Chondrocyte (in vitro differentiated cells): ENCODE data around the gene NUCB2. TPM values are rescaled to one million over a fixed set of nuclear protein-coding genes. Genes with fewer than 3 reads are reported as not detected.
"Not testable (repeated sequence)": the region's sequence is repeated elsewhere in the genome, so short reads cannot be mapped to it uniquely, and the experiment has no call there.

Experiments used
- DNase-seq: peaks from one replicate; pipeline ENCODE4 v3.0.0; 2021; ENCODE audit warnings: mixed read lengths, low spot score
- H3K27ac Mint-ChIP-seq: one replicate; pipeline ENCODE4 v1.8.0; 2021; ENCODE audit warnings: mild to moderate bottlenecking, moderate library complexity, mixed read lengths; ENCODE audit not compliant: unreplicated experiment
- H3K27me3 Mint-ChIP-seq: 2 replicates; pipeline ENCODE4 v1.8.0; 2021; ENCODE audit warnings: low read depth, mixed read lengths
- H3K36me3 Mint-ChIP-seq: 2 replicates; pipeline ENCODE4 v1.8.0; 2021; ENCODE audit warnings: low read depth, mixed read lengths
- H3K4me1 Mint-ChIP-seq: 2 replicates; pipeline ENCODE4 v1.8.0; 2021; ENCODE audit warnings: low read depth, mild to moderate bottlenecking, mixed read lengths
- H3K4me3 Mint-ChIP-seq: one replicate; pipeline ENCODE4 v1.8.0; 2021; ENCODE audit warnings: mild to moderate bottlenecking, moderate library complexity, mixed read lengths; ENCODE audit not compliant: unreplicated experiment
- H3K9me3 Mint-ChIP-seq: 2 replicates; pipeline ENCODE4 v1.8.0; 2021; ENCODE audit warnings: low read depth, mixed read lengths
- total RNA-seq: library from RNA; stranded (reverse); gene quantifications from 3 replicates; pipeline ENCODE4 v1.2.1, GENCODE V29; 2021
- TF ChIP-seq, protein P1 (sequence below): fragments of 200-600 bp; sonication (generic); IDR thresholded peaks from 2 replicates; pipeline ENCODE4 v1.5.0; 2021; ENCODE audit warnings: antibody characterized with exemption, mild to moderate bottlenecking, moderate library complexity

NUCB2 gene
- total RNA-seq, 1 donor from 2014 or later: 134 TPM

GRCh38 chr11:17238377-17238776 lies 38.2 kb upstream of the NUCB2 start:
- Mint-ChIP-seq H3K4me3 (no peak overlapping the region), H3K36me3 (no peaks in the 10 kb centered on the region), H3K27ac (no peak overlapping the region), H3K27me3 (no peaks in the 10 kb centered on the region), H3K4me1 (no peaks in the 10 kb centered on the region), H3K9me3 (no peaks in the 10 kb centered on the region)
- no peak for DNase-seq
- TF ChIP-seq, protein P1, sequence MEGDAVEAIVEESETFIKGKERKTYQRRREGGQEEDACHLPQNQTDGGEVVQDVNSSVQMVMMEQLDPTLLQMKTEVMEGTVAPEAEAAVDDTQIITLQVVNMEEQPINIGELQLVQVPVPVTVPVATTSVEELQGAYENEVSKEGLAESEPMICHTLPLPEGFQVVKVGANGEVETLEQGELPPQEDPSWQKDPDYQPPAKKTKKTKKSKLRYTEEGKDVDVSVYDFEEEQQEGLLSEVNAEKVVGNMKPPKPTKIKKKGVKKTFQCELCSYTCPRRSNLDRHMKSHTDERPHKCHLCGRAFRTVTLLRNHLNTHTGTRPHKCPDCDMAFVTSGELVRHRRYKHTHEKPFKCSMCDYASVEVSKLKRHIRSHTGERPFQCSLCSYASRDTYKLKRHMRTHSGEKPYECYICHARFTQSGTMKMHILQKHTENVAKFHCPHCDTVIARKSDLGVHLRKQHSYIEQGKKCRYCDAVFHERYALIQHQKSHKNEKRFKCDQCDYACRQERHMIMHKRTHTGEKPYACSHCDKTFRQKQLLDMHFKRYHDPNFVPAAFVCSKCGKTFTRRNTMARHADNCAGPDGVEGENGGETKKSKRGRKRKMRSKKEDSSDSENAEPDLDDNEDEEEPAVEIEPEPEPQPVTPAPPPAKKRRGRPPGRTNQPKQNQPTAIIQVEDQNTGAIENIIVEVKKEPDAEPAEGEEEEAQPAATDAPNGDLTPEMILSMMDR: no peak

DNA sequence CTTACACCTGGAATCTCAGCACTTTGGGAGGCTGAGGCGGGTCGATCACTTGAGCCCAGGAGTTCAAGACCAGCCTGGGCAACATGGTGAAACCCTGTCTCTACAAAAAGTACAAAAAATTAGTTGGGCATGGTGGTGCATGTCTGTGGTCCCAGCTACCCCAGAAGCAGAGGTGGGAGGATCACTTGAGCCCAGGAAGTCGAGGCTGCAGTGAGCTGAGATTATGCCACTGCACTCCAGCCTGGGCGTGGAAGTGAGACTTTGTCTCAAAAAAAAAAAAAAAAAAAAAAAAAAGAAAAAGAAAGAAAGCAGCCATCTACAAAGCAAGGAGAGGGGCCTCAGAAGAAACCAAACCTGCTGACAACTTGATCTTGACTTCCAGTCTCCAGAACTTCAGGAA lies 36.6 kb upstream of the NUCB2 start:
- not testable (repeated sequence) for H3K27ac Mint-ChIP-seq, H3K36me3 Mint-ChIP-seq, H3K4me1 Mint-ChIP-seq, H3K27me3 Mint-ChIP-seq, DNase-seq, H3K9me3 Mint-ChIP-seq, H3K4me3 Mint-ChIP-seq

GRCh38 chr11:17240780-17241179 lies 35.8 kb upstream of the NUCB2 start:
- Mint-ChIP-seq H3K27ac (no peak overlapping the region), H3K4me1 (no peaks in the 10 kb centered on the region), H3K9me3 (no peaks in the 10 kb centered on the region), H3K27me3 (no peaks in the 10 kb centered on the region), H3K36me3 (no peaks in the 10 kb centered on the region), H3K4me3 (no peak overlapping the region)
- no peak for DNase-seq
- TF ChIP-seq, protein P1: no peak

DNA sequence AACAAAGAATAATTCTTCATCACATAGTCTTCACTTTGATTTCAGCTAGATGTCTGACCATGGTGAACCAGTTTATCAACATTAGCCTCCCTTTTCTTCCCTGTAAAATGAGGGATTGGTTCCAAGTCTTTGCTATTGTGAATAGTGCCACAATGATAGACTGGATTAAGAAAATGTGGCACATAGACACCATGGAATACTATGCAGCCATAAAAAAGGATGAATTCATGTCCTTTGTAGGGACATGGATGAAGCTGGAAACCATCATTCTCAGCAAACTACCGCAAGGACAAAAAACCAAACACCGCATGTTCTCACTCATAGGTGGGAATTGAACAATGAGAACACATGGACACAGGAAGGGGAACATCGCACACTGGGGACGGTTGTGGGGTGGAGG lies 33.6 kb upstream of the NUCB2 start:
- H3K36me3 Mint-ChIP-seq, H3K9me3 Mint-ChIP-seq, DNase-seq, H3K27ac Mint-ChIP-seq, H3K4me3 Mint-ChIP-seq, H3K4me1 Mint-ChIP-seq, H3K27me3 Mint-ChIP-seq: not testable (repeated sequence)

- Mint-ChIP-seq H3K9me3 (no peaks in the 10 kb centered on the region), H3K27me3 (no peaks in the 10 kb centered on the region), H3K4me1 (no peaks in the 10 kb centered on the region), H3K36me3 (no peaks in the 10 kb centered on the region), H3K4me3 (no peak overlapping the region), H3K27ac (no peak overlapping the region)
- TF ChIP-seq, protein P1: no peak
- DNase-seq: no peak
Measured at GRCh38 chr11:17244046-17244445, 32.5 kb upstream of the NUCB2 start.

GRCh38 chr11:17250561-17251350 lies 25.8 kb upstream of the NUCB2 start:
- Mint-ChIP-seq H3K9me3 (no peaks in the 10 kb centered on the region), H3K27me3 (no peaks in the 10 kb centered on the region), H3K4me1 (no peaks in the 10 kb centered on the region), H3K4me3 (no peak overlapping the region), H3K36me3 (no peaks in the 10 kb centered on the region), H3K27ac (no peak overlapping the region)
- TF ChIP-seq, protein P1: no peak
- no peak for DNase-seq
